HepG2 (cell line): ENCODE data around the gene DISP2. TPM values are rescaled to one million over a fixed set of nuclear protein-coding genes. Genes with fewer than 3 reads are reported as not detected.

ENCODE experiments used
- ARHGAP35 ChIP-seq: sonication (generic); formaldehyde crosslinking; IDR thresholded peaks from 2 replicates; pipeline ENCODE4 v1.9.0; 2022; ENCODE audit warnings: mild to moderate bottlenecking, inconsistent platforms, moderate library complexity, missing genetic modification reagents, borderline replicate concordance
- BRF2 ChIP-seq: sonication (generic); formaldehyde crosslinking; IDR thresholded peaks from 2 replicates; pipeline ENCODE4 v1.8.1; 2022; ENCODE audit warnings: mild to moderate bottlenecking, missing genetic modification reagents
- DBP ChIP-seq: sonication (generic); formaldehyde crosslinking; IDR thresholded peaks from 2 replicates; pipeline ENCODE4 v1.4.0; 2020; ENCODE audit warnings: missing genetic modification reagents; ENCODE audit errors: not compliant biosample characterization
- FOXJ3 ChIP-seq: sonication (generic); formaldehyde crosslinking; IDR thresholded peaks from 2 replicates; pipeline ENCODE4 v1.4.0; 2020; ENCODE audit warnings: missing genetic modification reagents, mild to moderate bottlenecking, borderline replicate concordance
- GRHL1 ChIP-seq: sonication (generic); formaldehyde crosslinking; conservative IDR thresholded peaks from 2 replicates; pipeline ENCODE4 v1.8.0; 2022; ENCODE audit warnings: missing genetic modification reagents
- GZF1 ChIP-seq: sonication (generic); formaldehyde crosslinking; IDR thresholded peaks from 2 replicates; pipeline ENCODE4 v1.5.1; 2020; ENCODE audit warnings: mild to moderate bottlenecking, missing genetic modification reagents
- HNF1B ChIP-seq: sonication (generic); formaldehyde crosslinking; IDR thresholded peaks from 2 replicates; pipeline ENCODE4 v1.5.1; 2020; ENCODE audit warnings: mild to moderate bottlenecking, moderate library complexity, missing genetic modification reagents
- HNRNPUL1 ChIP-seq: fragments of 200-400 bp; formaldehyde crosslinking; IDR thresholded peaks from 2 replicates; pipeline ENCODE4 v1.6.1; 2017; ENCODE audit warnings: low read depth, mild to moderate bottlenecking, low read length, moderate library complexity
- HOXD1 ChIP-seq: sonication (generic); formaldehyde crosslinking; IDR thresholded peaks from 2 replicates; pipeline ENCODE4 v1.5.0; 2020; ENCODE audit warnings: missing genetic modification reagents
- JUND ChIP-seq: sonication (generic); formaldehyde crosslinking; IDR thresholded peaks from 2 replicates; pipeline ENCODE4 v1.8.0; 2022; ENCODE audit warnings: mild to moderate bottlenecking, missing genetic modification reagents
- KLF15 ChIP-seq: sonication (generic); formaldehyde crosslinking; IDR thresholded peaks from 2 replicates; pipeline ENCODE4 v1.8.1; 2023; ENCODE audit warnings: borderline replicate concordance, mild to moderate bottlenecking, inconsistent platforms, missing genetic modification reagents, mixed read lengths
- NBN ChIP-seq: fragments of 450-650 bp; conservative IDR thresholded peaks from 2 replicates; pipeline ENCODE4 v1.6.1; 2017
- NR2F6 ChIP-seq, 2 experiments: IDR thresholded peaks; 2 replicates each; pipeline ENCODE4 v1.6.1; 2016; ENCODE audit warnings: antibody characterized with exemption in 1 of 2, mild to moderate bottlenecking in 1 of 2
- SALL1 ChIP-seq: sonication (generic); formaldehyde crosslinking; IDR thresholded peaks from 2 replicates; pipeline ENCODE4 v1.8.0; 2022; ENCODE audit warnings: mild to moderate bottlenecking, missing genetic modification reagents
- SOX6 ChIP-seq, 2 experiments: fragments of 450-650 bp in 1 of 2; sonication (generic) in 1 of 2; formaldehyde crosslinking in 1 of 2; IDR thresholded peaks; 2 replicates each; pipeline versions ENCODE4 v1.4.0 to v1.6.1; 2017 to 2020; ENCODE audit warnings: antibody characterized with exemption in 1 of 2, mild to moderate bottlenecking in 1 of 2, missing genetic modification reagents in 1 of 2
- THAP11 ChIP-seq: IDR thresholded peaks from 2 replicates; pipeline ENCODE4 v1.6.1; 2016; ENCODE audit warnings: missing biosample characterization, missing genetic modification reagents
- XRCC5 ChIP-seq: fragments of 200-400 bp; formaldehyde crosslinking; optimal IDR thresholded peaks from 2 replicates; pipeline ENCODE3; 2017; ENCODE audit warnings: mild to moderate bottlenecking, low read length
- ZBTB2 ChIP-seq: sonication (generic); formaldehyde crosslinking; IDR thresholded peaks from 2 replicates; pipeline ENCODE4 v1.8.0; 2022; ENCODE audit warnings: low read depth, missing genetic modification reagents
- ZBTB38 ChIP-seq: sonication (generic); formaldehyde crosslinking; IDR thresholded peaks from 2 replicates; pipeline ENCODE4 v1.5.1; 2020; ENCODE audit warnings: mild to moderate bottlenecking, missing genetic modification reagents
- ZNF761 ChIP-seq: sonication (generic); formaldehyde crosslinking; conservative IDR thresholded peaks from 2 replicates; pipeline ENCODE4 v1.4.0; 2020; ENCODE audit warnings: mild to moderate bottlenecking, missing genetic modification reagents
- ZNF878 ChIP-seq: sonication (generic); formaldehyde crosslinking; IDR thresholded peaks from 2 replicates; pipeline ENCODE4 v1.8.1; 2023; ENCODE audit warnings: mild to moderate bottlenecking, missing genetic modification reagents, moderate library complexity
- ZSCAN12 ChIP-seq: sonication (generic); formaldehyde crosslinking; IDR thresholded peaks from 2 replicates; pipeline ENCODE4 v1.9.0; 2021; ENCODE audit warnings: mild to moderate bottlenecking, missing genetic modification reagents
- polyA plus RNA-seq, 8 experiments: library from polyadenylated mRNA; depleted of rRNA in 3 of 8; stranded (reverse) in 7 of 8; unstranded in 1 of 8; fragments of >200 nt; fragmentation: Illumina TruSeq in 4 of 8; extraction: Trizol in 4 of 8; gene quantifications; 2 replicates each; pipeline versions ENCODE4 v1.2.1 to v1.2.3, GENCODE V29; 2011 to 2016; ENCODE audit warnings: low read depth in 4 of 8, missing spikeins in 1 of 8, mixed read lengths in 1 of 8; ENCODE audit not compliant: insufficient read depth in 1 of 8
- total RNA-seq, 5 experiments: library from RNA; depleted of rRNA; stranded (reverse); fragments of >200 nt; fragmentation: Illumina TruSeq; extraction: Trizol; gene quantifications; 2 replicates each; pipeline ENCODE4 v1.2.3, GENCODE V29; 2016; ENCODE audit warnings: low read depth in 1 of 5

The DISP2 gene
- total and polyA plus RNA-seq, 2 of the 13 experiments (the other 11 are each of a cell fraction or from before 2014, with no cell fraction given): 0.09 to 0.32 TPM

- TF ChIP-seq HOXD1 (CRISPR knock-in tag) (no peak), HNRNPUL1 (no peak), ZBTB2 (CRISPR knock-in tag) (no peak; the same call in 1 of the 2 replicates), THAP11 (CRISPR knock-in tag) (peak; percentile 68), GZF1 (peak; percentile 71; the same call in 1 of the 2 replicates), HNF1B (CRISPR knock-in tag) (peak; percentile 71; the same call in 1 of the 2 replicates), XRCC5 (peak; percentile 79), GRHL1 (no peak), FOXJ3 (CRISPR knock-in tag) (no peak), JUND (CRISPR knock-in tag) (no peak), SALL1 (peak; percentile 57), ZBTB38 (no peak), ARHGAP35 (CRISPR knock-in tag) (no peak), BRF2 (CRISPR knock-in tag) (peak; percentile 64; the same call in 1 of the 2 replicates), ZNF878 (CRISPR knock-in tag) (peak; percentile 74; the same call in 1 of the 2 replicates), KLF15 (CRISPR knock-in tag) (no peak), DBP (no peak), ZSCAN12 (CRISPR knock-in tag) (no peak), ZNF761 (no peak; the same call in 1 of the 2 replicates), NR2F6 (IDR thresholded peaks at IDR 0.05) (no peak), NR2F6 (CRISPR knock-in tag; IDR thresholded peaks at IDR 0.05) (no peak), SOX6 (IDR thresholded peaks at IDR 0.05) (no peak), SOX6 (CRISPR knock-in tag; IDR thresholded peaks at IDR 0.05) (no peak), NBN (no peak)
These were observed 24.8 kb downstream of the DISP2 start, which contains the start of gene KNSTRN (continued) for GRCh38 chr15:40382580-40383456.
